HG03159 (cell line): ENCODE measurements around the gene COL4A1.

ENCODE experiments used
- ATAC-seq: cut with Tn5 transposase; IDR thresholded peaks from one replicate; pipeline ENCODE4 v1.9.1; 2021; ENCODE audit warnings: mild to moderate bottlenecking, moderate library complexity; ENCODE audit not compliant: unreplicated experiment

Gene COL4A1

GRCh38 chr13:110341445-110342244 lies 34.7 kb upstream of the COL4A1 start:
- ATAC-seq, result peak; percentile 54

GRCh38 chr13:110340812-110341444 lies 34.0 kb upstream of the COL4A1 start:
- peak; percentile 61 for ATAC-seq

- no peak for ATAC-seq
Measured at GRCh38 chr13:110339975-110340550, 33.1 kb upstream of the COL4A1 start.

GRCh38 chr13:110339263-110339662 lies 32.3 kb upstream of the COL4A1 start:
- no peak for ATAC-seq

GRCh38 chr13:110338441-110339101 lies 31.6 kb upstream of the COL4A1 start:
- no peak for ATAC-seq

- ATAC-seq, result no peak
Measured at GRCh38 chr13:110337247-110337646, 30.3 kb upstream of the COL4A1 start.

GRCh38 chr13:110336681-110337080 lies 29.7 kb upstream of the COL4A1 start:
- ATAC-seq, result no peak

- no peak for ATAC-seq
Measured at GRCh38 chr13:110336108-110336507, 29.2 kb upstream of the COL4A1 start.

- ATAC-seq, result no peak
Measured at GRCh38 chr13:110334841-110335490, 28.0 kb upstream of the COL4A1 start.

- ATAC-seq, result no peak
Measured at GRCh38 chr13:110334256-110334655, 27.3 kb upstream of the COL4A1 start.

GRCh38 chr13:110333837-110334236 lies 26.9 kb upstream of the COL4A1 start:
- ATAC-seq, result no peak

- no peak for ATAC-seq
Measured at GRCh38 chr13:110332750-110333149, 25.8 kb upstream of the COL4A1 start.

- ATAC-seq, result no peak
Measured at GRCh38 chr13:110331362-110331761, 24.4 kb upstream of the COL4A1 start.

- no peak for ATAC-seq
Measured at GRCh38 chr13:110330491-110331011, 23.6 kb upstream of the COL4A1 start.

GRCh38 chr13:110329798-110330461 lies 23.0 kb upstream of the COL4A1 start:
- ATAC-seq, result no peak

GRCh38 chr13:110329258-110329657 lies 22.3 kb upstream of the COL4A1 start:
- ATAC-seq, result no peak

- ATAC-seq, result no peak
Measured at GRCh38 chr13:110328573-110328972, 21.6 kb upstream of the COL4A1 start.

GRCh38 chr13:110327051-110327721 lies 20.2 kb upstream of the COL4A1 start:
- ATAC-seq, result no peak

- ATAC-seq, result no peak
Measured at GRCh38 chr13:110326263-110326904, 19.4 kb upstream of the COL4A1 start.
